ENCODE data around the gene DCBLD2. TPM values are rescaled to one million over a fixed set of nuclear protein-coding genes. Genes with fewer than 3 reads are reported as not detected.
A peak's percentile ranks its signal among the peaks of the same experiment; 100 is the strongest.

The DCBLD2 gene
- total RNA-seq, 1 experiment from 2014 or later, result 500 TPM

- no peak for DNase-seq (ENCODE audit: low read depth)
Measured at GRCh38 chr3:98796334-98796733, 105.2 kb downstream of the DCBLD2 start.

GRCh38 chr3:98793971-98794370, 107.5 kb downstream of the DCBLD2 start:
- DNase-seq (ENCODE audit: low read depth), result no peak

GRCh38 chr3:98791341-98792325, 109.9 kb downstream of the DCBLD2 start:
- peak; percentile 49 for DNase-seq (ENCODE audit: low read depth)

- DNase-seq (ENCODE audit: low read depth), result no peak
Measured at GRCh38 chr3:98788651-98789050, 112.8 kb downstream of the DCBLD2 start.

GRCh38 chr3:98787181-98787580, 114.3 kb downstream of the DCBLD2 start:
- DNase-seq (ENCODE audit: low read depth), result no peak

GRCh38 chr3:98786364-98787006, 115.0 kb downstream of the DCBLD2 start:
- DNase-seq (ENCODE audit: low read depth), result no peak

GRCh38 chr3:98784666-98785600, 116.6 kb downstream of the DCBLD2 start:
- peak; percentile 75 for DNase-seq (ENCODE audit: low read depth)

GRCh38 chr3:98784042-98784441, 117.5 kb downstream of the DCBLD2 start:
- DNase-seq (ENCODE audit: low read depth), result no peak

- peak; percentile 18 for DNase-seq (ENCODE audit: low read depth)
Measured at GRCh38 chr3:98782824-98783500, 118.5 kb downstream of the DCBLD2 start.

GRCh38 chr3:98780343-98780742, 121.2 kb downstream of the DCBLD2 start:
- no peak for DNase-seq (ENCODE audit: low read depth)

GRCh38 chr3:98779541-98780335, 121.8 kb downstream of the DCBLD2 start:
- DNase-seq (ENCODE audit: low read depth), result peak; percentile 62

- peak; percentile 97 for DNase-seq (ENCODE audit: low read depth)
Measured at GRCh38 chr3:98778852-98779413, 122.6 kb downstream of the DCBLD2 start.

- peak; percentile 80 for DNase-seq (ENCODE audit: low read depth)
Measured at GRCh38 chr3:98778383-98778782, 123.1 kb downstream of the DCBLD2 start.

- peak; percentile 72 for DNase-seq (ENCODE audit: low read depth)
Measured at GRCh38 chr3:98777801-98778220, 123.7 kb downstream of the DCBLD2 start.

- DNase-seq (ENCODE audit: low read depth), result no peak
Measured at GRCh38 chr3:98777286-98777685, 124.2 kb downstream of the DCBLD2 start.

- no peak for DNase-seq (ENCODE audit: low read depth)
Measured at GRCh38 chr3:98776140-98776493, 125.4 kb downstream of the DCBLD2 start.

- DNase-seq (ENCODE audit: low read depth), result no peak
Measured at GRCh38 chr3:98775459-98776139, 125.9 kb downstream of the DCBLD2 start.

- no peak for DNase-seq (ENCODE audit: low read depth)
Measured at GRCh38 chr3:98772022-98772421, 129.5 kb downstream of the DCBLD2 start.

Data from HT1080 (cell line).